C4-2B (cell line): ENCODE measurements around the gene SLC2A10.

Source experiments
- ZFX ChIP-seq: fragments of 450-650 bp; IDR thresholded peaks from 2 replicates; pipeline ENCODE4 v1.6.1; 2017
- TF ChIP-seq, protein P1 (sequence below): fragments of 450-650 bp; conservative IDR thresholded peaks from 2 replicates; pipeline ENCODE4 v1.5.1; 2017; ENCODE audit warnings: mild to moderate bottlenecking

DNA sequence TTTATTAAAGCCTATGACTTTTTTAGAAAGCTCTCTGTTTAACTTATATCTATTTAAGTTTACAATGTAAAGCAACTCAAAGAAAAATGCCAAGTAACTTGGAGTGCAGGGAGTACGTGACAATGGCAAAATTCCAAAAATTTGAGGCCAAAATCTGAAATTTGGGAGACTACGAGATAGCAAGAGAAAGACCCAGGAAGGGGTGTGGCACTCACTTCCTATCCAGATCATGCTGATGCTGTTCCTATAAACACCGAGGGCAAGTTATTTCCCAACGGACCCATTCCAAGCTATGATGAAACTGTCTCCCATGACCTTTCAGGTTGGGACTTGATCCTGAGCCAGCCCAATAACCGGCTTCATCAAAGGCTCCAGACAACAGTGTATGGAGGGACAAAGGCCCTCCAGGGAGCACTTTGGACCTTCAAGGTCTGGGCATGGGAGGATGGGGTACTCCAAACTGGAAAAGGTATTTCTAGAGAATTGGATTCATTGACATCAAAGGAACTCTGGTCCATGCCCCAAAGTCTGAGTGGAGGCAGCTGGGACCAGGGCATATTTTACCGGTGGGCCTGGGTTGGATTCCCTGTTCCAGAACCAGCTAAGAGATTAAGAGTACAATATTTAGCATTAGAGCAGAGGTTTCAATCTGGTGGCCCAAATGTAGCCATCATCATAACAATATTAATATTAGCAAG, 42.5 kb upstream of the SLC2A10 start:
- TF ChIP-seq, protein P1, sequence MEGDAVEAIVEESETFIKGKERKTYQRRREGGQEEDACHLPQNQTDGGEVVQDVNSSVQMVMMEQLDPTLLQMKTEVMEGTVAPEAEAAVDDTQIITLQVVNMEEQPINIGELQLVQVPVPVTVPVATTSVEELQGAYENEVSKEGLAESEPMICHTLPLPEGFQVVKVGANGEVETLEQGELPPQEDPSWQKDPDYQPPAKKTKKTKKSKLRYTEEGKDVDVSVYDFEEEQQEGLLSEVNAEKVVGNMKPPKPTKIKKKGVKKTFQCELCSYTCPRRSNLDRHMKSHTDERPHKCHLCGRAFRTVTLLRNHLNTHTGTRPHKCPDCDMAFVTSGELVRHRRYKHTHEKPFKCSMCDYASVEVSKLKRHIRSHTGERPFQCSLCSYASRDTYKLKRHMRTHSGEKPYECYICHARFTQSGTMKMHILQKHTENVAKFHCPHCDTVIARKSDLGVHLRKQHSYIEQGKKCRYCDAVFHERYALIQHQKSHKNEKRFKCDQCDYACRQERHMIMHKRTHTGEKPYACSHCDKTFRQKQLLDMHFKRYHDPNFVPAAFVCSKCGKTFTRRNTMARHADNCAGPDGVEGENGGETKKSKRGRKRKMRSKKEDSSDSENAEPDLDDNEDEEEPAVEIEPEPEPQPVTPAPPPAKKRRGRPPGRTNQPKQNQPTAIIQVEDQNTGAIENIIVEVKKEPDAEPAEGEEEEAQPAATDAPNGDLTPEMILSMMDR = no peak
- no peak for TF ChIP-seq ZFX
